Endothelial cell of umbilical vein (primary cell): Measurements from ENCODE around the gene DHX30.

Experiments used
- CTCF ChIP-seq, 2 donors: IDR thresholded peaks; 1 replicate in 1 of 2; 2 replicates in 1 of 2; pipeline ENCODE4 v1.5.1; 2011; ENCODE audit warnings: low read length in 2 of 2, mild to moderate bottlenecking in 2 of 2, moderate library complexity in 2 of 2, control low read depth in 1 of 2, inconsistent platforms in 1 of 2, low read depth in 1 of 2; ENCODE audit not compliant: insufficient read depth in 1 of 2; ENCODE audit errors: extremely low read depth in 1 of 2
- POLR2A ChIP-seq: IDR thresholded peaks from 2 replicates; pipeline ENCODE4 v1.6.1; 2012; ENCODE audit warnings: low read depth, mild to moderate bottlenecking, control low read depth, low read length
- POLR2AphosphoS5 ChIP-seq: IDR thresholded peaks from 2 replicates; pipeline ENCODE4 v1.6.1; 2012; ENCODE audit warnings: low read depth, mild to moderate bottlenecking, control low read depth, low read length, moderate library complexity; ENCODE audit not compliant: insufficient read depth

DNA sequence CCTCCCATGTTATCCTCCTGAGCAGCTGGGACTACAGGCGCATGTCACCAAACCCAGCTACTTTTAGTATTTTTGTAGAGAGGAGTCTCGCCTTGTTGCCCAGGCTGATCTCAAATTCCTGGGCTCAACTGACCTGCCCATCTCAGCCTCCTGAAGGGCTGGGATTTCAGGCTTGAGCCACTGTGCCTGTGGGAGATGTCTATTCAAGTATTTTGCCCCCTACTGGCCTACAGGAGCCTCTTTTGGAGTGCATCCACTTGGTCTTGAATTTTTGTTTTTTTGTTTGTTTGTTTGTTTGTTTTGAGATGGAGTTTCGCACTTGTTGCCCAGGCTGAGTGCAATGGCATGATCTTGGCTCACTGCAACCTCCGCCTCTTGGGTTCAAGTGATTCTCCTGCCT is 3.2 kb upstream of the DHX30 start:
- TF ChIP-seq POLR2AphosphoS5 (no peak), POLR2A (no peak), CTCF (IDR thresholded peaks at IDR 0.05; ENCODE audit: extremely low read depth in 1 of 2, insufficient read depth in 1 of 2, low read depth in 1 of 2, low read length in 2 of 2) (peak; percentile 25 to 52)
